Astrocyte of the spinal cord (primary cell): ENCODE data around the gene NEU3.

Experiments used
- DNase-seq: peaks from one replicate; pipeline ENCODE4 v3.0.0; 2011; ENCODE audit warnings: low read depth, low spot score
- H3K4me3 ChIP-seq: 2 replicates; pipeline ENCODE4 v1.5.1; 2011; ENCODE audit warnings: low read depth, mild to moderate bottlenecking, low read length, moderate library complexity
- CTCF ChIP-seq: IDR thresholded peaks from 2 replicates; pipeline ENCODE4 v1.5.1; 2012; ENCODE audit warnings: low read depth, mild to moderate bottlenecking, low read length, inconsistent platforms
- in situ Hi-C: cut with HindIII; loops from 2 replicates; pipeline ENCODE4 v1.10.0; 2017; ENCODE audit warnings: low sequenced_read_pairs

Gene NEU3

GRCh38 chr11:75051043-75051442 lies 62.3 kb downstream of the NEU3 start:
- no peak for TF ChIP-seq CTCF
- in situ Hi-C loops = no loop called here
- no peak for DNase-seq
- H3K4me3 ChIP-seq = no peak overlapping the region

GRCh38 chr11:75052457-75052856 lies 63.7 kb downstream of the NEU3 start:
- in situ Hi-C loops = no loop called here
- no peak for DNase-seq
- no peak overlapping the region for H3K4me3 ChIP-seq
- no peak for TF ChIP-seq CTCF

- DNase-seq = no peak
- H3K4me3 ChIP-seq = no peak overlapping the region
- TF ChIP-seq CTCF = no peak
- in situ Hi-C loops = no loop called here
Measured at GRCh38 chr11:75055511-75055910, 66.8 kb downstream of the NEU3 start.

- in situ Hi-C loops = no loop called here
- DNase-seq = no peak
- no peak for TF ChIP-seq CTCF
- H3K4me3 ChIP-seq = no peak overlapping the region
Measured at GRCh38 chr11:75056814-75057213, 68.1 kb downstream of the NEU3 start.

GRCh38 chr11:75059299-75059698 lies 70.6 kb downstream of the NEU3 start:
- in situ Hi-C loops = no loop called here
- no peak for DNase-seq
- no peak overlapping the region for H3K4me3 ChIP-seq
- no peak for TF ChIP-seq CTCF

- DNase-seq = no peak
- no peak for TF ChIP-seq CTCF
- in situ Hi-C loops = no loop called here
- no peak overlapping the region for H3K4me3 ChIP-seq
Measured at GRCh38 chr11:75063741-75064314, 75.1 kb downstream of the NEU3 start.

- TF ChIP-seq CTCF = no peak
- DNase-seq = no peak
- in situ Hi-C loops = no loop called here
Measured at GRCh38 chr11:75066061-75066460, 77.3 kb downstream of the NEU3 start.

More at GRCh38 chr11:75066061-75066460, 77.3 kb downstream of the NEU3 start:
- H3K4me3 ChIP-seq = no peak overlapping the region
